ENCODE results near the gene FKBP1B.
"Not testable (repeated sequence)": the region's sequence is repeated elsewhere in the genome, so short reads cannot be mapped to it uniquely, and the experiment has no call there.

The FKBP1B gene

GRCh38 chr2:24024996-24025663, 24.4 kb upstream of the FKBP1B start:
- Histone ChIP-seq H3K4me1 (ENCODE audit: insufficient read depth, low read length) (peaks cover 18% of the 10 kb centered on the region; the same call in 1 of the 2 replicates), H3K36me3 (ENCODE audit: insufficient read depth, low read depth, low read length) (peaks cover 39% of the 10 kb centered on the region), H3K9me3 (ENCODE audit: insufficient read depth, low read depth, low read length) (no peaks in the 10 kb centered on the region), H3K4me3 (ENCODE audit: low read length) (no peak overlapping the region), H3K27me3 (ENCODE audit: insufficient read depth, low read length) (no peaks in the 10 kb centered on the region), H3K9ac (ENCODE audit: low read depth, low read length) (peak overlapping the region; percentile 66; the same call in 1 of the 2 replicates), H3K27ac (ENCODE audit: low read length) (peak overlapping the region; percentile 20)

GRCh38 chr2:24026233-24026632, 23.3 kb upstream of the FKBP1B start:
- Histone ChIP-seq H3K36me3 (ENCODE audit: insufficient read depth, low read depth, low read length) (peaks cover 50% of the 10 kb centered on the region), H3K4me3 (ENCODE audit: low read length) (peak overlapping the region; percentile 48; the same call in 1 of the 2 replicates), H3K27me3 (ENCODE audit: insufficient read depth, low read length) (no peaks in the 10 kb centered on the region), H3K27ac (ENCODE audit: low read length) (peak overlapping the region; percentile 20), H3K9ac (ENCODE audit: low read depth, low read length) (peak overlapping the region; percentile 66; the same call in 1 of the 2 replicates), H3K4me1 (ENCODE audit: insufficient read depth, low read length) (peaks cover 18% of the 10 kb centered on the region; the same call in 1 of the 2 replicates), H3K9me3 (ENCODE audit: insufficient read depth, low read depth, low read length) (no peaks in the 10 kb centered on the region)

- no peaks in the 10 kb centered on the region for H3K27me3 ChIP-seq (ENCODE audit: insufficient read depth, low read length)
- no peak overlapping the region for H3K27ac ChIP-seq (ENCODE audit: low read length)
- H3K9me3 ChIP-seq (ENCODE audit: insufficient read depth, low read depth, low read length) = no peaks in the 10 kb centered on the region
- H3K4me1 ChIP-seq (ENCODE audit: insufficient read depth, low read length) = no peaks in the 10 kb centered on the region
- H3K36me3 ChIP-seq (ENCODE audit: insufficient read depth, low read depth, low read length) = peaks cover 39% of the 10 kb centered on the region
- H3K4me3 ChIP-seq (ENCODE audit: low read length) = no peak overlapping the region
- H3K9ac ChIP-seq (ENCODE audit: low read depth, low read length) = no peak overlapping the region
These were observed 10.6 kb upstream of the FKBP1B start for GRCh38 chr2:24038786-24039499.

GRCh38 chr2:24040511-24040910, 9.0 kb upstream of the FKBP1B start:
- Histone ChIP-seq H3K9ac (ENCODE audit: low read depth, low read length) (no peak overlapping the region), H3K27me3 (ENCODE audit: insufficient read depth, low read length) (no peaks in the 10 kb centered on the region), H3K9me3 (ENCODE audit: insufficient read depth, low read depth, low read length) (no peaks in the 10 kb centered on the region), H3K36me3 (ENCODE audit: insufficient read depth, low read depth, low read length) (peaks cover 35% of the 10 kb centered on the region), H3K4me1 (ENCODE audit: insufficient read depth, low read length) (no peaks in the 10 kb centered on the region), H3K27ac (ENCODE audit: low read length) (no peak overlapping the region), H3K4me3 (ENCODE audit: low read length) (no peak overlapping the region)

GRCh38 chr2:24043133-24043532, 6.4 kb upstream of the FKBP1B start:
- H3K27me3 ChIP-seq (ENCODE audit: insufficient read depth, low read length); H3K9ac ChIP-seq (ENCODE audit: low read depth, low read length); H3K4me3 ChIP-seq (ENCODE audit: low read length); H3K9me3 ChIP-seq (ENCODE audit: insufficient read depth, low read depth, low read length); H3K27ac ChIP-seq (ENCODE audit: low read length): not testable (repeated sequence)
- Histone ChIP-seq H3K4me1 (ENCODE audit: insufficient read depth, low read length) (peaks cover 10% of the 10 kb centered on the region; the same call in 1 of the 2 replicates), H3K36me3 (ENCODE audit: insufficient read depth, low read depth, low read length) (peaks cover 14% of the 10 kb centered on the region)

- no peaks in the 10 kb centered on the region for H3K9me3 ChIP-seq (ENCODE audit: insufficient read depth, low read depth, low read length)
- H3K36me3 ChIP-seq (ENCODE audit: insufficient read depth, low read depth, low read length) = no peaks in the 10 kb centered on the region
- peak overlapping the region; percentile 82; the same call in 1 of the 2 replicates for H3K9ac ChIP-seq (ENCODE audit: low read depth, low read length)
- H3K4me3 ChIP-seq (ENCODE audit: low read length) = peak overlapping the region; percentile 97
- peaks cover 5% of the 10 kb centered on the region; the same call in 1 of the 2 replicates for H3K27me3 ChIP-seq (ENCODE audit: insufficient read depth, low read length)
- no peak overlapping the region for H3K27ac ChIP-seq (ENCODE audit: low read length)
- H3K4me1 ChIP-seq (ENCODE audit: insufficient read depth, low read length) = peaks cover 14% of the 10 kb centered on the region; the same call in 1 of the 2 replicates
These were observed 3.7 kb upstream of the FKBP1B start for GRCh38 chr2:24045511-24046508.

GRCh38 chr2:24046599-24046929, 3.0 kb upstream of the FKBP1B start:
- peak overlapping the region; percentile 97 for H3K4me3 ChIP-seq (ENCODE audit: low read length)
- no peaks in the 10 kb centered on the region for H3K36me3 ChIP-seq (ENCODE audit: insufficient read depth, low read depth, low read length)
- H3K9me3 ChIP-seq (ENCODE audit: insufficient read depth, low read depth, low read length) = no peaks in the 10 kb centered on the region
- peak overlapping the region; percentile 82 for H3K9ac ChIP-seq (ENCODE audit: low read depth, low read length)
- H3K27ac ChIP-seq (ENCODE audit: low read length) = no peak overlapping the region
- peaks cover 14% of the 10 kb centered on the region; the same call in 1 of the 2 replicates for H3K4me1 ChIP-seq (ENCODE audit: insufficient read depth, low read length)
- H3K27me3 ChIP-seq (ENCODE audit: insufficient read depth, low read length) = peaks cover 5% of the 10 kb centered on the region; the same call in 1 of the 2 replicates

- peaks cover 14% of the 10 kb centered on the region; the same call in 1 of the 2 replicates for H3K4me1 ChIP-seq (ENCODE audit: insufficient read depth, low read length)
- H3K9ac ChIP-seq (ENCODE audit: low read depth, low read length) = peak within 1 kb of the TSS; percentile 82
- H3K27ac ChIP-seq (ENCODE audit: low read length) = peak within 1 kb of the TSS; percentile 2
- no peaks in the 10 kb centered on the region for H3K36me3 ChIP-seq (ENCODE audit: insufficient read depth, low read depth, low read length)
- peaks cover 5% of the 10 kb centered on the region; the same call in 1 of the 2 replicates for H3K27me3 ChIP-seq (ENCODE audit: insufficient read depth, low read length)
- no peaks in the 10 kb centered on the region for H3K9me3 ChIP-seq (ENCODE audit: insufficient read depth, low read depth, low read length)
- peak within 1 kb of the TSS; percentile 97 for H3K4me3 ChIP-seq (ENCODE audit: low read length)
These were observed 2.4 kb upstream of the FKBP1B start, which contains the start of gene WDCP for GRCh38 chr2:24046930-24047702. Gene WDCP (minus strand): TSS chr2:24047391. CDS start chr2:24039494, 7,897 bp downstream.

GRCh38 chr2:24047703-24048033, 1.9 kb upstream of the FKBP1B start:
- Histone ChIP-seq H3K4me3 (ENCODE audit: low read length) (peak overlapping the region; percentile 97), H3K4me1 (ENCODE audit: insufficient read depth, low read length) (peaks cover 14% of the 10 kb centered on the region; the same call in 1 of the 2 replicates), H3K27me3 (ENCODE audit: insufficient read depth, low read length) (peaks cover 5% of the 10 kb centered on the region; the same call in 1 of the 2 replicates), H3K9ac (ENCODE audit: low read depth, low read length) (peak overlapping the region; percentile 63; the same call in 1 of the 2 replicates), H3K9me3 (ENCODE audit: insufficient read depth, low read depth, low read length) (no peaks in the 10 kb centered on the region), H3K27ac (ENCODE audit: low read length) (no peak overlapping the region), H3K36me3 (ENCODE audit: insufficient read depth, low read depth, low read length) (no peaks in the 10 kb centered on the region)

GRCh38 chr2:24048769-24049484, 614 bp upstream of the FKBP1B start:
- H3K4me3 ChIP-seq (ENCODE audit: low read length) = peak overlapping the region; percentile 70
- no peaks in the 10 kb centered on the region for H3K36me3 ChIP-seq (ENCODE audit: insufficient read depth, low read depth, low read length)
- peak overlapping the region; percentile 56; the same call in 1 of the 2 replicates for H3K9ac ChIP-seq (ENCODE audit: low read depth, low read length)
- no peaks in the 10 kb centered on the region for H3K9me3 ChIP-seq (ENCODE audit: insufficient read depth, low read depth, low read length)
- H3K27me3 ChIP-seq (ENCODE audit: insufficient read depth, low read length) = peaks cover 5% of the 10 kb centered on the region; the same call in 1 of the 2 replicates
- H3K27ac ChIP-seq (ENCODE audit: low read length) = no peak overlapping the region
- H3K4me1 ChIP-seq (ENCODE audit: insufficient read depth, low read length) = peaks cover 14% of the 10 kb centered on the region; the same call in 1 of the 2 replicates
